Forelimb muscle (tissue), 1 donor: Measurements from ENCODE around the gene CALHM3. TPM values are rescaled to one million over a fixed set of nuclear protein-coding genes. Genes with fewer than 3 reads are reported as not detected.
"Not testable (repeated sequence)": the region's sequence is repeated elsewhere in the genome, so short reads cannot be mapped to it uniquely, and the experiment has no call there.

Experiments used
- DNase-seq: peaks from one replicate; pipeline ENCODE4 v3.0.0-alpha.2; 2013; ENCODE audit warnings: low read depth
- polyA plus RNA-seq: library from polyadenylated mRNA; unstranded; fragments of 120-200 nt; gene quantifications from one replicate; pipeline ENCODE4 v1.2.1, GENCODE V29; 2013; ENCODE audit not compliant: insufficient read length

CALHM3 gene
- polyA plus RNA-seq, 1 donor: not detected

DNA sequence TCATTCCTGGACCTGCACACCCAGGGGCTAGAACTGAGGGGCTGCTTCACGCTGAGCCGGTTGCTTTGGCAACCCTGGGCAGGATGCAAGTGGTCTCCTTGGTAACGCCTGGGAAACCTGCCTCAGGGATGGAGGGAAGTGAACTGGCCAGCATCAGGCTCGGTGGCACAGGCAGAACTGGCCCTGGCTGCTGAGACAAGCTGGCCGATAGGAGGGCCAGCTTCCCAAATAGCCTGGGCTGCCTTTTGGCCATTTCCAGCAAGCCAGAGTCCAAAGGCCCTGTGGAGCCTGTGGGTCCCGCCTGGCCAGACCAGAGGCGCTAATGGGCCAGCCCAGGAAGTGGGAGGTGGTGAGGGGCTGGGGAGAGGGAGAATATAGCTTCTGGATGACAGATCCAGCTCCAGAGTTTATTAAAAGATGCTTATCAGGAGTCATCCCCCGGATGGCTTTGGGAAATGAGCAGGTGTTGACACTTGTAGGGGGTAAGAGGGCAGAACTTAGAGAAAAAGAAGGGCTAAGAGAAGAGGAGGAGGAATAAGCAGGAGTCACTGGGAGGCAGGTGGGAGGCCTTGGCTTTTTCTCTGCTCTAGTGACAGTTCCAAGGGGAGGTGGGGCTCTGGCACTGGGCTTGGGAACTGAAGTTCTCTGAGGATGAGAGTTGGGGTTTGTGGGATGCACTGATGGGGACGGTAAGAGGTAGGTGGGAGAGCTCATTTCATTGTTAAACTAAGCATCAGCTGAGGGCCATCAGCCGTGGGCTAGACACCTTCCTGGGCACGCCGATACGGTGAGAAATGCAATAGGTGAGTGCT is 24.0 kb upstream of the CALHM3 start:
- DNase-seq: no peak

DNA sequence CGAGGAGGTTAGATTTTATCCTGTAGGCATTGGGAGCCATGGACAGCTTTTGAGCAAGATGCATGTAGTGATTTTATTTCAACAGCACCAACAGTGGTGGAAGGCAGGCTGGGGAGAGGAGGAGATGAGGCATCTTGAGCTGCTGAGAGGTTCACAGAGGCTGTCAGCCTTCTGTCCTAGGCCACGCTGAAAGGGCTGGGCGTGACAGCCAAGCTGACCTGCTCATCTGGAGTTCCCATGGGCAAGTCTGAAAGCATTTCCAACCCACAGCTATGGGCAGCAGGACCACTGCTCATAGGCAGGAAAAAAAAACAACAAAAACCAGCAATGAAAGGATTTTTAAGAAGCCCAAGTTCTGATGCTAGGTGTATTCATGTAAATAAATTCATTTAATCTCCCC is 22.1 kb upstream of the CALHM3 start:
- no peak for DNase-seq

DNA sequence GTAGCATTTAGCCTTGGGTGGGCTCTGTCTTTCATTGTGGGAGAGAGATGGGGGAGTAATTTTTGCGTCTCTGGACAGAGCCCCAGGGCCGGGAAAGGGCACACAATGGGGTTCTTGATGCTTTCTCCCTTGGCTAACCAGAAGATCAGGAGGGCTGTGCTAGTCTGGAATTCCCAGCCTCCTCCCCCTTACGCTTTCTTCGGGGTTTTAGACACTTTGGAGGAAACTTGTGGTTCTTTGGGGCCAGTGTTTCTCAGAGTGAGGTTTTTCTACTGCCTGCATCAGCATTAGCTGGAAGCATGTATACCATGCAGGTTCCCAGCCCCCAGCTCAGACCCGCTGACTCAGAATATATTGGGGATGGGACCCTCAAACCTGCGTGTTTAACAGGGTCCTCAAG is 21.4 kb upstream of the CALHM3 start:
- DNase-seq: no peak

DNA sequence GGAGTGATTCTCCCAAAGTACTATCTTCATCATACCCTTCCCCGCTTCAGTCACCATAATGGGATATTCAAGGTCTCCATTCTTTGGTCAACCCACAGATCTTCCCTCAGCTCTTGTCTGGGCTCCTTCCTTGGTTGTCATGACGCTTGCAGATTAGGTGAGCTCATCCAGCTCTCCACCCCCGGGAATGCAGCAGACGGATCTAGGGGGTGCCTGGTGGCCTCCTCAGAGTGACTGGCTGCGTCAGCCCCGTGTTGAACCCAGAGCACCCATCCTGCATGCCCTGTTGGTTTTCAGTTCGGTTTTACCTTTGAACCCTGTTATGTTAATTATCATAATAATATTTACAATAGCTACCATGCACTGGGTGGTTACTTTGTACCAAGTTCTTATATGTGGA is 20.8 kb upstream of the CALHM3 start:
- DNase-seq: no peak

DNA sequence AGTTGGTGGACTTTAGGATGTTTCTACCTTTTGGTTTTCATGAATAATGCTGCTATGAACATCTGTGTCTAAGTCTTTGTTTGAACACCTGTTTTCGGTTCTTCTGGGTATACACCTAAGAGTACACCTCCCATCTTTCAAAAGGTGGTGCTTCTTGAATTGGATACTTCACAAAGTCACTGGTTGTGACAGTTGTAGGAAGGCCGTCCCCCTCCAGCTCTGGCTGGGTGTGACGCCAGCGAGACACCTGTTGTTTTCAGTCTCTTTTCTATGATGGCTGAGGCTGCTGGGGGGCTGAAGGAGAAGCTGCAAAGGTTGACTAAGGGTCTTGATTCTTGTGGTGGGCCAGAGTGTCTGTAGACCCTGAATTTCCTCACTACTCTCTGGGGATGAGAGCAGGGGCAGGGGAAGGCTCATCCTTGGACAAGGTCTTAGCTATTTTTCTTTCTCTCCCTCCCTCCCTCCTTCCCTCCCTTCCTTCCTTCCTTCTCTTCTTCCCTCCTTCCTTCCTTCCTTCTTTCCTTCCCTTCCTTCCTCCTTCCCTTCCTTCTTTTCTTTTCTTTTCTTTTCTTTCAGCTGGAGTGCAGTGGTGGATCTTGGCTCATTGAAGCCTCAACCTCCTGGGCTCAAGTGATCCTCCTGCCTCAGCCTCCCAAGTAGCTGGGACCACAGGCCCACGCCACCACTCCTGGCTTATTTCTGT is 20.0 kb upstream of the CALHM3 start:
- DNase-seq: no peak

DNA sequence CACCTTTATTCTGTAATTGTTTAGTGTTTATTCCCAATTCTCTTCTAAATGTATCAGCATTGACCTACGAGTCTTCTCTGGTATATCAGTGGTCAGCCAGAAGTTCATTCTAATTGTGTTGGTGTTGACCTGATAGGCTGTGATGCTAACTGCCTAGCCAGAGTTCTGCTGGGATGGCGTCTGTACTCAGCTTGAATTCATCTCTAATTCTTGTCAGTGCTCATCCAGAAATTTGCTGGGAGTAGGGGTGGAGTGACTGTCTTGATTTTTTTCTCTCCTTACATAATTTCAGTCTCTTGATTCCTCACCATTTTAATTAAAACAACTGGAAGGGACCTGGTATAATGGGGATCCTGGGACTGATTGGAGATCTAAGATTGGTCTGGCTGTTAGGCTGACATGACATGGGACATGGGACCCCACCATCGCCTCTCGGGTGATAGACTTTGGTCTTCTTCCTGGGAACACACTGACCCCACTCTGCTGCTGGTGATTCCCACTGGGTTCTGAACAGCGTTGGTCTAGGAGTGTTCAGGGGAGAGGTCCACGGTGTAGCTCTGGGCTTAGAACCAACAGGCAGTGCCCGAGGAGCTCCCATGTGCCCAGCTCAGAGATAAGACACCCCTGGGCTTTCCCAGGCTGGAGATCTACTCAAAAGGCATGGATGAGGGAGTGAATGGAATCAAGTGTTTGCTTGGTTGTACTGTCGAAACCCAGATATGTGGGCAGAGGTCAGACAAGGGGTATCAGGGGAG is 18.3 kb upstream of the CALHM3 start:
- DNase-seq: no peak

DNA sequence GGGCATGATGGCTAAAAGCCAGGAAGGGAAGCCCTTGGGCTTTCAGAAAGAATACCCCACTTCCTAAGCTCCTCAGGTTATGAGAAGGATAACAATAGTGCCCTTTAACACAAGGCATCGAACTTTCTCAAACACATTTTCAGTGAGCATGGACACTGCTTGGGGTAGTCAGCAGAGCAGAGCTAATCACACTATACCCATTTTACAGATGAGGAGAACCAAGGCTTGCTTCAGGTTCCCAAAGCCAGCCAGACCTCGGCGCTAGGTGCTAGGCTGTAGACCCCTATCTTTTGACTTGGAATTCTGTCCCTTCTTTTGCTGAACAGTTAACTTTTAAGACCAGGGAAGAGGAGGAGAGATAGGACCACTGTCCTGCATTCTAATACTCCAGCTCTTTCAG is 16.3 kb upstream of the CALHM3 start:
- no peak for DNase-seq

DNA sequence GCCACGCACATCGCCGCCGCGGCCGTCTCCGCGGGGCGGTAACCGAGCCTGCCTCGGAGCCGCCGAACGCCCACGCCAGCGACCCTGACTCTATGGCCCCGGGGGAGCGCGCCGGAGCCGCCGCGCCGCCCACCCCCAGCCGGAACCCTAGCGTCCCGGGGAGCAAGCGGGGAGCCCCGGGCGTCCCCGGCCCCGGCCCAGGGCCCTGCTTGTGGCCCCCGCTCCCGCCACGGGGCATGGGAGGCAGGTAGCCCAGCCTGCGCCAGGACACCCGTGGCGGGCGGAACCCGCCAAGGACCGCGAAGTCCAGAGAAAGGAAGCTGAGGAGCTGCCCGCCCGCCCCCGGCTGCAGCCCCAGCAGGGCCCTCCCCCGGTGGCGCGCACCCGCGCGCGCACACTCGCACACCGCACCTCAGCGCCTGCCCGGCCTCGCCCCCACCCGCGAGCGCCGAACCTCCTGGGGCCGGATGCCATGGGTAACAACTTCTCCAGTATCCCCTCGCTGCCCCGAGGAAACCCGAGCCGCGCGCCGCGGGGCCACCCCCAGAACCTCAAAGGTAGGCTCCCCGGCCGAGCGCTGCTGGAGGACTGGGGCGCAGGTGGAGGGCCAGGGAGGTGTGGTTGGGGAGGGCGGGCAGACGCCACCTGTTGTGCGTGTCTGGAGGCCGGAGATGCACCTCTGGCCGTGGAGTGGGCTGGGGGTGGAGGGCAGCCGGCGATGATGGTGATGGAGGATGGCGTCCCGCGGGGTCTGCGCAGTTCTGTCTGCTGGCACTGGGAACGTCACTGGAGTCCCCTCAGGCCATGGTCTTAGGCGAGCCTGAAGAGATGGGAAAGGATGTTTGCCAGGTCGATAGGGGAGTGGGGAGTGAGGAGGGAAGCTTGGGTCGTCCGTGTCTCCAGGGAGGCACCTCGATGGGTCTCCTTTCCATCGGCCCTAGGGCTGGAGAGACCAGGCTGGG is 15.2 kb upstream of the CALHM3 start:
- no peak for DNase-seq

DNA sequence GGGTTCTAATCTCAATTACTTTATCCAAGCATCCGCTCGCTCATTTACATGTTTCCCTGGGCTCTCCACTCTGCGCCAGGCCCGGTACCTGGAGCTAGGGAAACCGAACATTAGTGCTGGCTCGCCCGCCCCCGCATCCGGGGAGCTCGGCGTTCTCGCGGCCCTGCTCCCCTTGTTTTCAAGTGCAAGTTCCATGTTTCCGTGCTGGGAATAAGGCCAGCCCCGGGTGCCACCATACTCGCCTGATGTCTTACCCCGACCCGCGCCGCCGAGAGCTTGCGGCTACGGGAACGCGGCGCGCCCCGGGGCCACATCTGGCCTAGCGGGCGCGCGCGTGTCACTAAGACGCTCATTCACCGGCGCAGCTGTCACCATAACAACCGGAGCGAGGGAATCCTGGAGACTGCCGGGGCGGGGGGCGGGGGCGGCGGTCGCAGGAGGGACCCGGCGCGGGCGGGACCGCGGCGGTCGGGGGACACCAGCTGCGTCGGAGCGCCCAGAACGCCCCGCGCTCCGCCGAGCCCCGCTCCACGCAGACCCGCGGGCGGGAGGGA is 14.4 kb upstream of the CALHM3 start, which contains the start of gene NEURL1:
TSS of gene NEURL1 (plus strand) at position 344 of the 554 bp plus-strand sequence. CDS start 683 bp downstream, outside the sequence.
- no peak for DNase-seq

DNA sequence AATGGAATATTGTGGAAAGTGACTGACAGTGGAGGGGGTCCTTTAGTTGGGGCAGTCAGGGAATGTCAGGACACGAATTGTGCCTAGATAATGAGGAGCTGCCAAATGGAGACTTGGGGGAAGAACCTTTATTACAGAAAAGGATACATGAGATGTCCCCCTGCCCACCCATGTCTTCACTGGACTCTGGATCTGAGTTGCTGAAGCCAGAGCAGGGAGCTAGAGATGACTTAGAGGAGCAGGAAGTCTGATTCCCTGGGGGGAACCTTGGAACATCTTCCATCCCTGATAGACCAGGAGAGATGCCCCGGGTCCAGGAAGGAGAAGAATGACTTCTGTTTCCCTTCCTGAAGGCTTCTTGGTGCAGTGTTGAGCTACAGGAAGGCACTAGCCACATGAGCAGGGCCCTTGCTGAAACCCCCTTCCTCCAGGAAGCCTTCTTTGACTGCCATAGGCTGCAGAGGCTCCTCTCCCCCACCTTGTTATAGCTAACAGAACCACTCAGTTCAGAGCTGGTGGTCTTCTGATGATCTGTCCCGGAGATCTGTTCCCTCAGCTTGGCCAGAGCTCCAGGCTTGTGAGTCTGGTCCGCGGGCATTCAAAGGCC is 13.7 kb upstream of the CALHM3 start:
- no peak for DNase-seq

DNA sequence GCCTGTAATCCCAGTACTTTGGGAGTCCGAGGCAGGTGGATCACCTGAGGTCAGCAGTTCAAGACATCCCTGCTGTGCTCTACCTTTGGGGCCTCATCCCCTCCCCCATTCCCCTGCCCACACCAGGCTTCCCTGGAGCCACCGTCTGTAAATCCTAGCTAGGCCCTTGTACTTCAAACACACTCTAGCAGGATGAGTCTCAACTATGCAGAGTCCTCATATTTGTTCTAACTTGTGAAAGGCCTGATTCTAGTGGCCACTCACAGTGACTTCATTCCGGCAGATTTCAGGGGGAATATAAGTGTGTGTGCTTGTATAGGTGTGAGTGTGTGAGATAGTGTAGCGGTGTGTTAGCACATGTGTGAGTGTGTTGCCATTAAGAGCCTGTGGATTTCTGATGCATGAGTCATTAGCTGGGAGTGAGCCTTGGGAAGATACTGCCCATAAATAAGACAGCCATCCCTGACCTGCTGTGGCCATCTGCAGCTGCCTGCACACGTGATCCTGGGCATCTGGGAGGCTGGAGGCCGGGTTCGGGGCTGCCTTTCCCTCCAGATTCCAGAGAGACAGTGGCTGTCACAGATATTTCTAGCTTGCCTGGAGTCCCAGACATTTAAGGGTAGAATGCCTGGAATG is 12.8 kb upstream of the CALHM3 start:
- DNase-seq: no peak

DNA sequence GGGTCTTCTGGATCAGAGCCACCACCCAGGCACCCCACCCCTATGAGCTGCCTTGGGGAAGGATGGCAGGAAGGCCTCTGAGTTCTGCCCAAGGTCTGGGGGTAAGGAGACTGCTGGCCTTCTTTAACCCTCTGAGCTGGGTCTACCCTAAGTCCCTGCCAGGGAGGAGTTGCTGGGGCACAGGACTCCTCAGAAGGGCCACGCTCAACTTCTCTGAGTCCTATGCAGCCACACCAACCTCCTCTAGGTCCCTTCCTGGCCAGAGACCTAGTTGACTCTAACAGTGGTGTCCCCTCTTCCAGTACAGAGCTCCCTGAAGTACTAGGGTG is 11.9 kb upstream of the CALHM3 start:
- DNase-seq: no peak

DNA sequence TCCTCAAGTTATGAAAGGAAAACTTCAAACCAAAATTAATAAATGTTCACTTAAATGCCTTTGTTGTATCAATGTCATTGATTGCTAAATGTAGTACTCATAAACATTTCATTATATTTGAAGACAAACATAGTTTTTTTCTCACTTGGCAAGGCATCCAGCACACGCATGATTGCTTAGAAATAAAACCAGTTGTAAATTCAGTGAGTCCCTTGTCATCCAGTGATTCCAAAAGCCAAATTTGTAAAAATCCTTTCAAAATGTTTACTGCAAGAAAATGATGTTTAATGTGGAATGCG is 8.3 kb upstream of the CALHM3 start:
- DNase-seq: no peak

DNA sequence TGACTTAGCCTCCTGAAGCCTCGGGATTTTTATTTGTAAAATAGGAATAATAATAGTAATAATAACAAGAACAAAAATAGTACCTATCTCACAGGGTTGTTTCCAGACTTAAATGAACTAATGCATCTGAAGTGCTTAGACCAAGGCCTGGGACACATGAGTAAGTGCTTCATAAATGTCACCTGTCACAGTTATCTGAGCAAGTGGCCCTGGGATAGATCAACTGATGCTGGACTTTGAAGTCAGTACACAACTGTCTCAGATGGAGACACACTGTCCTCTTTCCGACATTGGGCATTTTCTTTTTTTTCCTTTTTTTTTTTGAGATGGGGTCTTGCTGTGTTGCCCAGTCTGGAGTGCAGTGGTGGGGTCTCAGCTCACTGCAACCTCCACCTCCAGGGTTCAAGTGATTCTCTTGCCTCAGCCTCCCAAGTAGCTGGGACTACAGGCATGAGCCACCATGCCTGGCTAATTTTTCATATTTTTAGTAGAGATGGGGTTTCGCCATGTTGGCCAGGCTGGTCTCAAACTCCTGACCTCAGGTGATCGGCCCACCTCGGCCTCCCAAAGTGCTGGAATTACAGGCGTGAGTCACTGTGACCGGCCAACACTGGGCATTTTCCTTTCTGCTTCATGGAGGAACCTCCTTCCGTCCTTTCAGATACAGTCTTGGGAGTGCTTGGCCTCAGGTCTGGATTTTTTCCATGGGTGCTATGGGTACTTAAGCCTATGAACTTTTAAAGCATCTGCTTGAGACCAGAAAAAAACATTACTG is 7.8 kb upstream of the CALHM3 start:
- not testable (repeated sequence) for DNase-seq

DNA sequence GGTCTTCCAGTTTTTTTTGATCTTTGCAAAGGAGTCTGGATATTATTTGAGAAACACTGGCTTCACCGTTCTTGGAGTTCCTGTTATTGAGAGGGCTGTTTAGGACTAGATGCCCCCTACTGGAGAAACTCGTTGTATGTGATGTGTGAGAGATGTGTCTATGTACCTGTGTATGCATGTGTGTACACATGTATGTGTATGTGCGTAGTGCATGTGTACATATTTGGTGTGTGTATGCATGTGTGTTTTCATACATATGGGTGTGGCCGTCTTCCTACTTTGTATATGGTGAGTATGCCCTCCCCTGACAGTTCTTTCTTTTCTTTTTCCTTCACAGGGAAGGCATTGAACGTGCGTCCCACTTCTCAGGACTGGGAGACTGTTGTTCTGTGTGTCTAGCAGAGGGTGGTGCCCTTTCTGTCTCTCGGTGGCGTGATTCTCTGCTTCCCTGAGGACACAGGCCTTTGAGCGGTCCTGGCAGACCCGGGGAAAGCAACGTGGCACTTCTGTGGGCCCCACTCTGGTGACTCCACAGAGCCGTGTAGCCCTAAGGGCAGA is 3.0 kb upstream of the CALHM3 start:
- DNase-seq: peak; percentile 44

DNA sequence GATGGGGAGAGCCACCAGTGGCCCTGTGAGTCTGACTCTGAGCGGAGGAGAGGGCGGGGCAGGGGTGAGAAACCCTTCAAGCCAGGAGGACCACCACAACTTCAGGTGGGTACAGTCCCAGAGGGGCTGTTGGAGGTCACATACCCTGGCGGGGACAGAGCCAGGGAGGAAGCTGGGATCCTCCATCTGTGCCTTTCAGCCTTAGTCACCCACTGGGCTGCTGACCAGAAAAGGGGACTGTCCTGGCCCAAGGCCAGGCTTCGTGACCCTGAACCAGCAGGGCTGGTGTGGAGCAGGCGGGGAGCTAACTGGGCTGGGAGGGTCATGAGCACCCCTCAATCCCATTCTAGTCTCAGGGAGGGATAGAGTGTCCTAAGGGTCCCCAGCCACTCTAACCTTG is 1.5 kb upstream of the CALHM3 start:
- no peak for DNase-seq

DNA sequence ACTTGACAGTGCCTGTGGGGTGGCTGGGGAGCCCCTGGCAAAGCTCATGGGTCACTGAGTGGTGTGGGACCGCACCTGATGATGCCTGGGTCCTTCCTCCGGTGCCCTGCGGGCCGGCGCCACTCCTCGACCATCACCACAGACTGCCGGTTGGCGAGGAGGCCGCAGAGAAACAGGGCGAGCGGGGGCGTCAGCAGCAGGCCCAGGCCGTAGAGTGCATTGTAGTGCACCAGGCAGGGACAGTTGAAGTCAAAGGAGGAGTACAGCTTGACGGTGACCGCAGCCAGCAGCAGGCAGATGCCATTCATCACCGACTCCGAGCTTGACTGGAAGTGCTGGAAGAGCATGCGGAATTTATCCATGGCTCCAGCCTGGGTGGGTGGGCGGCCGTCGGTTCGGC is 369 bp downstream of the CALHM3 start:
- DNase-seq: no peak

DNA sequence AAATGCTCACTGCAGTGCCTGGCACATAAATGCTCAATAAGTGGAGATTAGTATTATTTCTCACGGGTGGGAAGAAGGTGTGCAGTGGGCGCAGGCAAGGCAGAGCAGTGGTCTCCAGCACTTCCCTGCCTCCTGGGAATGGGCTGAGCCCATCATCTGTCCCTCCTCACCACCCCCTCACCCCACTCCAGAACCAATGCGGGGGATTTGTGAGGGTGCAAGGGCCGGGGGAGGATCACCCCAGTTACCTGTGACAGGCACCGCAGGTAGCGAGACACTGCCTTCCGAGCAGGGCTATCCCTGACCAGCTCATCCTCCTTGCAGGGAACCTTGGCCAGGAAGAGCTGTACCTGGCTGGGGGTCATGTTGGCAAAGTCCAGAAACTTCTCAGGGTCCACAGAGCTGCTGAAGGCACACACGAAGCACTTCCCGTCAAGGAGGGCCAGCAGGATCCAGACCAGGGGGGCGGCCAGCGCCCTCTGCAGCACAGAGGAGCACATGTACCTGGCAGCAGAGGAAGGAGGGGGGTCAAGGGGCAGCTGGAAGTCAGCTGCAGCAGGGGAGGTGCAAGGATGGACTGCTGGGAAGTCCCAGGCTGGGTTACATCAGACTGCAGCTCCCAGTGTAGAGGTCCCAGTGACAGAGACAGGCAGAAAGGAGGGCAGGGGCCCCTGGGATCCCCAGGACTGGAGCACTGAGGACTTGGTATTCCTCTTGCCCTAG is 2.8 kb downstream of the CALHM3 start:
- DNase-seq: no peak

DNA sequence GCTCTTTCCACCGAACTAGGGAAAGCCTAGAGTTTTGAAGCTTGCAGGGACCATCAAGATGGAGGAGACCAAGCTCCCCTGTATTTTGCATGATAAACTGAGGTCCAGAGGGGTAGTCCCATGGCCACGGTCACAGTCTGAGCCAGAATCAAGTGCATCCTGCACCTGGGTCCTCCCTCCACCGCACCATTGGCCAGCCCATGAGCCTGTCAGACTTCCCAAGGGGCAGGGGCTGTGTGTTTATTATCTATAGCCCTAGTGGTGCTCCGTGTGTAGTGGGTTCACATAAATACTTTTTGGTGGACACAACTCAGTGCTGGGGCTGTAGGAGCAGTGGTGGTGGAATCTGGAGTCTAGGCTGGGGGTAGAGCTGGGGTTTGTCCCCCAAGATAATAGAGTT is 3.6 kb downstream of the CALHM3 start:
- no peak for DNase-seq
